AG10803 (cell line): ENCODE measurements around the gene CCT2.
"Not testable (repeated sequence)": the region's sequence is repeated elsewhere in the genome, so short reads cannot be mapped to it uniquely, and the experiment has no call there.

ENCODE experiments used
- DNase-seq: peaks from one replicate; pipeline ENCODE4 v3.0.0; 2010; ENCODE audit warnings: low read depth
- H3K4me3 ChIP-seq: 2 replicates; pipeline ENCODE4 v1.5.1; 2011; ENCODE audit warnings: mild to moderate bottlenecking, low read length, control low read depth
- CTCF ChIP-seq: conservative IDR thresholded peaks from 2 replicates; pipeline ENCODE4 v1.5.1; 2011; ENCODE audit warnings: mild to moderate bottlenecking, low read length, control low read depth, inconsistent platforms

The CCT2 gene

GRCh38 chr12:69588527-69588926 is 3.3 kb downstream of the CCT2 start:
- DNase-seq: no peak
- no peak for TF ChIP-seq CTCF
- no peak overlapping the region for H3K4me3 ChIP-seq

- TF ChIP-seq CTCF: no peak
- DNase-seq: no peak
- H3K4me3 ChIP-seq: no peak overlapping the region
Measured at GRCh38 chr12:69589082-69589481, 3.8 kb downstream of the CCT2 start.

GRCh38 chr12:69595689-69596088 is 10.4 kb downstream of the CCT2 start:
- DNase-seq: no peak
- no peak for TF ChIP-seq CTCF
- H3K4me3 ChIP-seq: no peak overlapping the region

GRCh38 chr12:69598174-69598753 is 13.0 kb downstream of the CCT2 start:
- H3K4me3 ChIP-seq: no peak overlapping the region
- TF ChIP-seq CTCF: no peak
- DNase-seq: no peak

- H3K4me3 ChIP-seq: no peak overlapping the region
- no peak for TF ChIP-seq CTCF
- DNase-seq: no peak
Measured at GRCh38 chr12:69600804-69601203, 15.5 kb downstream of the CCT2 start.

GRCh38 chr12:69601962-69602685 is 16.9 kb downstream of the CCT2 start:
- TF ChIP-seq CTCF: no peak
- H3K4me3 ChIP-seq: no peak overlapping the region
- DNase-seq: no peak

GRCh38 chr12:69602954-69603353 is 17.7 kb downstream of the CCT2 start:
- DNase-seq: no peak
- no peak overlapping the region for H3K4me3 ChIP-seq
- no peak for TF ChIP-seq CTCF

- DNase-seq, H3K4me3 ChIP-seq: not testable (repeated sequence)
Measured at GRCh38 chr12:69603556-69603955, 18.3 kb downstream of the CCT2 start.

- H3K4me3 ChIP-seq, DNase-seq: not testable (repeated sequence)
Measured at GRCh38 chr12:69604275-69604674, 19.0 kb downstream of the CCT2 start.
